Measurements from ENCODE around the gene RSPRY1. TPM values are rescaled to one million over a fixed set of nuclear protein-coding genes. Genes with fewer than 3 reads are reported as not detected.

The RSPRY1 gene
- total and polyA plus RNA-seq, 9 donors = 18.9 to 33.6 (median 24.2) TPM

Other genes with a start within 250 kb of the RSPRY1 start
- 4.7 TPM for gene CETP, start 224.4 kb upstream of the RSPRY1 start, total RNA-seq
- 1 to 10 TPM; 5.6 to 9.6 (median 7.0) TPM for gene CETP, start 224.4 kb upstream of the RSPRY1 start, polyA plus RNA-seq (ENCODE audit: insufficient read depth in 1 of 8, insufficient read length in 8 of 8, low replicate concordance in 1 of 8)
- gene NLRC5, start 196.8 kb upstream of the RSPRY1 start, total RNA-seq = 3.2 TPM
- gene NLRC5, start 196.8 kb upstream of the RSPRY1 start, polyA plus RNA-seq (ENCODE audit: insufficient read depth in 1 of 8, insufficient read length in 8 of 8, low replicate concordance in 1 of 8) = 1 to 10 TPM; 3.8 to 5.3 (median 4.4) TPM
- gene CPNE2, start 93.7 kb upstream of the RSPRY1 start, total RNA-seq = 14.8 TPM
- 10 to 100 TPM; 20.9 to 34.2 (median 28.8) TPM for gene CPNE2, start 93.7 kb upstream of the RSPRY1 start, polyA plus RNA-seq (ENCODE audit: insufficient read depth in 1 of 8, insufficient read length in 8 of 8, low replicate concordance in 1 of 8)
- gene PSME3IP1, start 290 bp upstream of the RSPRY1 start, total RNA-seq = 40.9 TPM
- 10 to 100 TPM; 54.0 to 64.2 (median 57.9) TPM for gene PSME3IP1, start 290 bp upstream of the RSPRY1 start, polyA plus RNA-seq (ENCODE audit: insufficient read depth in 1 of 8, insufficient read length in 8 of 8, low replicate concordance in 1 of 8)
- 43.5 TPM for gene ARL2BP, start 58.9 kb downstream of the RSPRY1 start, total RNA-seq
- 10 to 100 TPM; 38.4 to 59.4 (median 46.2) TPM for gene ARL2BP, start 58.9 kb downstream of the RSPRY1 start, polyA plus RNA-seq (ENCODE audit: insufficient read depth in 1 of 8, insufficient read length in 8 of 8, low replicate concordance in 1 of 8)
- gene PLLP, start 98.3 kb downstream of the RSPRY1 start, total RNA-seq = 0.40 TPM
- 1 to 10 TPM; 1.0 to 9.6 (median 2.1) TPM for gene PLLP, start 98.3 kb downstream of the RSPRY1 start, polyA plus RNA-seq (ENCODE audit: insufficient read depth in 1 of 8, insufficient read length in 8 of 8, low replicate concordance in 1 of 8)
- gene CCL22, start 172.5 kb downstream of the RSPRY1 start, total RNA-seq = not detected
- under 1 TPM in 4 of 8 donors, not detected in 4; 0.06 to 0.19 (median 0.10) TPM for gene CCL22, start 172.5 kb downstream of the RSPRY1 start, polyA plus RNA-seq (ENCODE audit: insufficient read depth in 1 of 8, insufficient read length in 8 of 8, low replicate concordance in 1 of 8)
- 2.5 TPM for gene CX3CL1, start 186.2 kb downstream of the RSPRY1 start, total RNA-seq
- 1 to 10 TPM; 2.9 to 7.0 (median 5.1) TPM for gene CX3CL1, start 186.2 kb downstream of the RSPRY1 start, polyA plus RNA-seq (ENCODE audit: insufficient read depth in 1 of 8, insufficient read length in 8 of 8, low replicate concordance in 1 of 8)
- not detected for gene CCL17, start 218.4 kb downstream of the RSPRY1 start, total RNA-seq
- gene CCL17, start 218.4 kb downstream of the RSPRY1 start, polyA plus RNA-seq (ENCODE audit: insufficient read depth in 1 of 8, insufficient read length in 8 of 8, low replicate concordance in 1 of 8) = not detected